HG03342 (cell line): Measurements from ENCODE around the gene MEIOB.
"Not testable (repeated sequence)": the region's sequence is repeated elsewhere in the genome, so short reads cannot be mapped to it uniquely, and the experiment has no call there.

Experiments used
- ATAC-seq: cut with Tn5 transposase; IDR thresholded peaks from one replicate; pipeline ENCODE4 v1.9.1; 2021; ENCODE audit warnings: mild to moderate bottlenecking, moderate library complexity; ENCODE audit not compliant: unreplicated experiment

MEIOB gene, protein sequence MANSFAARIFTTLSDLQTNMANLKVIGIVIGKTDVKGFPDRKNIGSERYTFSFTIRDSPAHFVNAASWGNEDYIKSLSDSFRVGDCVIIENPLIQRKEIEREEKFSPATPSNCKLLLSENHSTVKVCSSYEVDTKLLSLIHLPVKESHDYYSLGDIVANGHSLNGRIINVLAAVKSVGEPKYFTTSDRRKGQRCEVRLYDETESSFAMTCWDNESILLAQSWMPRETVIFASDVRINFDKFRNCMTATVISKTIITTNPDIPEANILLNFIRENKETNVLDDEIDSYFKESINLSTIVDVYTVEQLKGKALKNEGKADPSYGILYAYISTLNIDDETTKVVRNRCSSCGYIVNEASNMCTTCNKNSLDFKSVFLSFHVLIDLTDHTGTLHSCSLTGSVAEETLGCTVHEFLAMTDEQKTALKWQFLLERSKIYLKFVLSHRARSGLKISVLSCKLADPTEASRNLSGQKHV

DNA sequence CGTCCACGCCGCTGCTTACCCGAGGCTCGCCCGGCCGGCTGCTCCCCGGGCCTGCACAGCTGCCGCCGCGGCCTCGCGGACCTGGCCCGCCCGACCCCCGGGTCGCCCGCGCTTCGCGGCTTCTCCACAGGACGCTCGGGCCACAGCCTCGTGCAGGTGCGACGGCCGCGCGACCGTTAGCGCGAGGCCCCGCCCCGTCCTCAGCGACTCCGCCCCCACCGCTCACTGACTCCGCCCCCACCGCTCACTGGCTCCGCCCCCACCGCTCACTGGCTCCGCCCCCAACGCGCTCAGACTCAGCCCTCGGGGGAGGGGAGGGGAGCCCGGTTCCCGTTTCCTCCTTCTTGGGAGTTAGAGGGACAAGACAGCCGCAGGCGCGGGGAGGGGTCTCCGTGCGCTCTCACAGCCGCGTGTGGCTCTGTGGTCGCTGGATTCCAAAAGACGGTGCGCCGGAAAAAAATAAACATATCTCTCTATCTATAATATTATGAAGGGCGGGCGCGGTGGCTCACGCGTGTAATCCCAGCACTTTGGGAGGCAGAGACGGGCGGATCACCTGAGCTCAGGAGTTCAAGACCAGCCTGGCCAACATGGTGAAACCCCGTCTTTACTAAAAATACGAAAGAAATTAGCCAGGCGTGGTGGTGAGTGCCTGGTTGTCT, at the start of gene MEIOB:
Gene MEIOB (minus strand): TSS at position 191 of the 662 bp plus-strand sequence. CDS start 3,989 bp downstream, outside the sequence.
- ATAC-seq, result no peak

DNA sequence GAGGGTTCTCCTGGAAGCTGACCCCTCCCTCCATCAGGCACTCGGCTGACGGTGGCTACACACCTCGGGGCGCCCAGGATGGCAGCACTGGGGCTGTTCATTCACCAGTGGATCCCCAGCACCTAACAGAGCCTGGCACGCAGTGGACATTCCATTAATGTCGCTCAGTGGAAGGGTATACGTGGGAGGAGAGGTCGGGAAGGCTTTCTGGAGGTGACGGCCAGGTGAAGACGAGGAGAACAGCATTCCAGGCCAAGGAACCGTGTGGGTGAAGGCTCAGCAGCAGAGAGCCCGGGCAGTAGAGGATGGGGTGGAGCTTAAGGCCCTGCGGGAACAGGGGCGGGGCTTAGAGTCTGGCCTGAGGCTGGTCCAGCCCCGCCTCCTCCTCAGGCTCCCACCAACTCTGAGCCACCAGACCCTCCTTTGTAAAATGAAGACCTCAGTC, 48.8 kb upstream of the MEIOB start:
- ATAC-seq, result no peak

DNA sequence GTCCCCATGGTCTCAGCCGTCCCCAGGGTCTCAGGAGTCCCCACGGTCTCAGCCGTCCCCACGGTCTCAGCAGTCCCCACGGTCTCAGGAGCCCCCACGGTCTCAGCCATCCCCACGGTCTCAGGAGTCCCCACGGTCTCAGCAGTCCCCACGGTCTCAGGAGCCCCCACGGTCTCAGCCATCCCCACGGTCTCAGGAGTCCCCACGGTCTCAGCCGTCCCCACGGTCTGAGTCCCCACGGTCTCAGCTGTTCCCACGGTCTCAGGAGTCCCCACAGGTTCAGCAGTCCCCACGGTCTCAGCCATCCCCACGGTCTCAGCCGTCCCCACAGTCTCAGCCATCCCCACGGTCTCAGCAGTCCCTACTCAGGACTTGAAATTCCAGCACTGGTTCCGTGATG, 48.2 kb upstream of the MEIOB start:
- not testable (repeated sequence) for ATAC-seq

DNA sequence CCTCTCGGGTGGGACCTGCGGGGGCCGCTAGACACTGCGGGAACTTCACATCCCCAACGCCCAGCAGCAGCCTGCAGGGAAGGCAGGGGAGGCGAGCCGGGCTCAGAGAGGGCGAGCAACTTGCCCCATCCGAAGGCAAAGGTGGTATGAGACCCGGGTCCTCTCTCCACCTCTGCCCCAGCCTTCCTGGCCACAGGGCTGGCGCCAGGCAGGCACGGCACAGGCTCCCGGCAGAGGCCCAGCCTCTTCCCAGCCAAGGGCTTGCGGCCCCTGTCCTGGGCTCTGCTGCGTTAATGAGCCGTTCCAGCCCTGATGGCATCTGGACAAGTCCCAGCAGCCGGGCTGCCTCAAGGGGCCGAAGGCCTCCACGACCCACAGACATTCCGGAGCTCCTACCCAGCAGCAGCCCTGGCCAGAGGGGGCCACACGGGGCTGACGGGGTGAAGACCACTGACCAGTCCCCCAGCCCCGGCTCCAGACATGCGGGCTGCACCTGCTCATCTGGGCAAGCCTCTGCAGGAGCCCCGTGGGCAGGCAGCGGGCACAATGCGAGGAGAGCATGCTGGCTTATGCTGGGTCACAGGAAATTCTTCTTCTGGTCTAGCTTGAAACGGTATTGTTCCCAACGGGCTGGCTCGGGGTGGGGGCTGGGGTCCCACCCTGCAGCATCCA, 47.5 kb upstream of the MEIOB start:
- ATAC-seq, result no peak

DNA sequence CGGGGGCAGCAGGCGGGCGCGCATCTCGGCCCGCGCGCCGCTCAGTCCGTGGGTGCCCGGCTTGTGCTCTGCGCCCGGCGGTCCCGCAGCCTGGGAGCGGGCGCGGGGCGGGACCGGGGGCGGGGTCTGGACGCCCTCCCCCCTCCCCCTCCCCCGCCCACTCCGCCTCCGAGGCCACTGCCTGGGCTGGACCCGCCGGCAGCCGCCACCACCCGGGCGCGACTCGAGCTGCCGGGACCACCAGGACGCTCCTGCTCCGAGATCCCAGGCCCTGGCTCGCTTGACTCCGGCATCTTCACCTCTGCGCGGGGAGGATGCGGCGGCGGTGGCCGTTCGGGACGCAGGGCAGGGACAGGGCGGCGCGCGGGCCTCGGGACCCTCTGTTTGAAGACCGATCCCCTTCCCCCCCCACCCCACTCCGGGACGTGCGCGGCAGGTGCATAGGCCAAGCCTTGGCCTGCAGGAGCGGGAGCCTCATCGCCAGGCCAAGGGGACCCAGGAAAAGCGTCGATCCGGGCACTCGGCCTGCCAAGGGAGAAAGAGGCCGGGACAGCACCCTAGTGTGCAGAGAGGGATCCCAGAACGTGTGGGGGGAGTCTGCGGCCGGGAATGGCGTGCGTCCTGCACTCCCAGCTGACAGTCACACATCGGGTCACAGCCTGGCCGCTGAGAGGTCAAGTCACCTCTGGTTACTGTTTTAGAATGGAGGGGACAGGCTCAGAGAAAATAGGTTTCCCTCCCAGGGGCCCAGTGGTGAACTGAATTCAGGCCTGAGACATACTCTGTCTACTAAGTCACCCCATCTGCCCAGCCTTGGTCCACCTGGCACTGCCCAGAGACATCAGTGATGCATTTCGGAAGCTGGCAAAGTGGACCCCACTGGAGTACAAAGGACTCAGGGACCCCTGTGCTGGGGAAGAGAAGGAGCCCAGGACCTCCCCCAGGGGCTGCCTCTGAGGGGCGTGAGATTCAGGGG, 46.7 kb upstream of the MEIOB start, which contains the start of gene HS3ST6:
Gene HS3ST6 (minus strand): TSS at position 65 of the 976 bp plus-strand sequence. CDS start 92 bp downstream, outside the sequence.
- ATAC-seq, result no peak

DNA sequence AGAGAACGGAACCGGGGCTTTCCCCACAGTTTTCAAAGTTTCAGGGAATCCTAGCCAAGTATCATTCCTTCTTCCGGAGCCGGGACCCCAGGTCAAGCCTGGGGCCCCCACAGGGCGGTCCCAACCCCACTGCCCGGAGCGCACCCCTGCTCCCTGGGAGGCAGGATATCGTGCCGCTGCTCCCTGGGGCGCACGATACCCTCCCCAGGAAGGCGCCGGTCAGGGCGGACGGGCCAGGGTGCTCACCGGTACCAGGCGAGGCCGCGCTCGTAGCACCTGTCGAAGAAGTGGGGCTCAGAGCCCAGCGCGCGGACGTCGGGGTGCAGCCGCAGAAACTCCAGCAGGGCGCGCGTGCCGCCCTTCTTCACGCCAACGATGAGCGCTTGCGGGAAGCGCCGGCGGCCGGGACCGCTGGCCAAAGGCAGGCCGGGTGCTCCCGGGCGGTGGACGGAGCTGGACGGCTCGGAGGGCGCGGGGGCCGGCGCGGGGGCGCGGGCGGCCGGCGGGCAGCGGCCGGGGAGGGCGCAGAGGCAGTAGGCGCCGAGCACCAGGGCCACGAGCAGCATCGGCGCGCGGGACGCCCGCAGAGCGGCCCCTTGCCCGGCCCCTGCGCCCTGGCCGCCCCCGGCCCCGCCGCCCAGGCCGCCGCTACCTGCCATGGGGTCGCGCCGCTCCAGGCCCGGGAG, 45.8 kb upstream of the MEIOB start:
- no peak for ATAC-seq

DNA sequence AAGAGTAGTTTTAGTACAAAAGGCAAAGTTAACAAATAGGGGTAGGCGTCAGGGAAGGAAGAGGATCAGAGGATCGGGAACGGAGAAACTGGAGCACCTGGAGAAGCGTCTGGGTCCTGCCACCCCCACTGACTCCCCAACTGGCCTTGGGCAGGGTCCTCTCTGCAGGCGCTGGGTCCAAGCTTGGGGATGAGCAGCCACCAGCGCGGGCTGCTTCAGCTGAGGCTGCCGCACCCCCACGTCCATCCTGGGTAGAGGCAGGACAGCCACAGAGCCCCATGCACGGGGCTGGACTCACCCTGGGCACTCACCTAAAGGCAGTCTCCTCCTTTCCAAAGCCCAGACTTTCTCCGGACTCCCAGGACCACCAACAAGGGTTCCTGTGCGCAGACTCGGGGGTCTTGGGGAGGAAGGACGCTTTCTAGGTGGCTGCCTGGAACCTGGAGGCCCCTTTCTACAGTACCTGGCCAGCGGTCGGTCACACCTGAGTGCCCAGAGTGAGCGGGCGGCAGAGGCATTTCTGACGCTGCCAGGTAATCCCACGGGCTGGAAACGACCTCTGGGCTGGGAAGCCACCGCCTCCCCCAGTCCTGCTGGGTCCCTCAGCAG, 45.2 kb upstream of the MEIOB start:
- ATAC-seq, result no peak

DNA sequence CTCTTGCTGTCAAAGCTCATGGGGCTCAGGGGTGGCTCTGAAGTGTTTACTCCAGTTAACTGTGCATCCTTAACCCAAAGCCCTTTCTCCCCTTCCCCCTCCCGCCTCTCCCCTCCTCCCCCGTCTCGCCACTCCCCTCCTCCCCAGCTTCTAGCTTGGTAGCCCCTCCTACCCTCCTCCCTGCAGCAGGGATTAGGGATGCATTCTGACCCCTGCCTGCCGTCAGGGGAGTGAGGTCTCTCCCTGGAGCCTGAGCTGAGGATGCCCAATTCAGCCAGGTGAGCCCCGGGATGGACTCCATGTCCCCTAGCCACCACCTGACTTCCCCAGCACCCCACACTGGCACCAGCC, 44.7 kb upstream of the MEIOB start:
- no peak for ATAC-seq

DNA sequence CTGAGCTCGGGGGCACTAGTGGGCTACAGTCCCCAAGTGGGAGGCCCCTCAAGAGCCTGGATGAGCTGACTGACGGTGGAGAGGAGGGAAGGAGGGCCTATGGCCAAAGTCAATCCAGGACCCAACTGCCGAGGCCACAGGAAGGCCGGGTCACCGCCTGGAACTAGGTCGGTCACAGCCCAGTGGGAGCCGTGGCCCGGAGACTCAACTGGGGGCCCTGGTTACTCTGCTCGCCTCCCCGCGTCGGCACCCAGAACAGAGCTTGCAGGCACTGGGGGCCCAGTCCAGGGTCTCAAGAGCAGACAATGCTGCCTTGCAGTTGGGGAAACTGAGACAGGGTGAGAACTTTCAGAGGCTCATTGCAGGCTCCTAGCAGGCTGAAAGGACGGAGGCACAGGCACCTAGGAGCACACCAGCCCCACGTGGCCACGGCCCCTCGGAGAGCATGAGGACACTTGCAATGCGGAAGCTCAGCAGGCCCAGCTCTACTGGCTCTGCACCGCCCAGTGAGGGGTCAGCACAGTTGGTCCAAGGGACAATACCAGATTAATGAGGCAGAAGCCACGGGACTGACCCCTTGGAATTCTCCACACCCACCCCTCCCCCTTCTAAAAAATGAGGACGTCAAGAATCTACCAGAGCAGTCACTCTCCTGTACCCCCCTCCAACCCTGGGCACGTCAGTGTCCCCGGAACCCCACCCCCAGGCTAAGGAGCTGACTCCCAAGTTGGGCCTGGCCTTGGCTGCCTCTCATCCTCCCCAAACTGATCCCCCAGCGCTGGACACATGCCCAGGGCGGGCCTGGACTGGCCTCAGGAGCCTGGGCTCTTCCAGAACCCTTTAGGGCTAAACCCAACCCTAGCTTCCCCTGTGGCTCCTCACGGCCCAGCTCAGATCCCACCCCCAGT, 44.0 kb upstream of the MEIOB start:
- ATAC-seq, result no peak

DNA sequence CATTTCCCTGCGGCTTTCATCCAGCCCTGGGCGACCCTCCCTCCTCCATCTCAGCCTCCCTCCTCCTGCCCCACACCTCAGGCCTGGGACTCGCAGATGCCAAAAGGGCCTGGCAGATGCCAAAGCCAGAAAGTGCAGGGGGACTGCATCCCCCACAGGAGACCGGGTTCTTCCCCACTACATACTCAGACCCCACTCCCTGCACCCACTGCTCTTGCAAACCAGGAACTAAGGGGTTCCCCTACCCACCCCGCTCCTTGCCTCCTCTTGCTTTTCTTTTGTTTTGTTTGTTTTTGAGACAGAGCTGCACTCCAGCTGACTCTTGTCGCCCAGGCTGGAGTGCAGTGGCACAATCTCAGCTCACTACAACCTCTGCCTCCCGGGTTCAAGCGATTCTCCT, 43.0 kb upstream of the MEIOB start:
- ATAC-seq, result no peak

DNA sequence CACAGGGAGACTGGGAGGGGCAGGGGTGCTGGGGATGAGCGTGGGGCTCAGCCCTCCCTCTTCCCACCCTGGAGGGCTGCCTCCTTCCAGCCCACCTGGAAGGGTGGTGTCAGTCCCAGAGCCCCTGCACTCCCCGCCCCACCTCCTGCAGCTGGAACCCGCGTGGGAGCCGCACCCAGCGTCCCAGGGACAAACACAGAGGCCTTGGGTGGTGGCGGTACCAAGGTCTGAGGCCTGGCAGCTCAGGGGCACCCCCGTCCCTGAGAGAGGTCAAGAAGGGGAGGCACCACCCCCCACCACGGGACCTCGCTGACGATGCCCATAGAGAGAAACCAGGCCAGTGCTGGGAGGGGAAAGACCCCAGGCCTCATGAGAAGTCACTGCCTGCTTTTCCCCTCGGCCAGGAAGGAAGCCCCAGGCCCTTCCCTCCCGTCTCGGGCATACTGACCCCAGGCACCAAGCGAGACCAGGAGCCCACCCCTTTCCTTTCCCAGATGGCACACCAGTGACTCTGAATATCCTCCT, 42.2 kb upstream of the MEIOB start:
- ATAC-seq, result no peak

DNA sequence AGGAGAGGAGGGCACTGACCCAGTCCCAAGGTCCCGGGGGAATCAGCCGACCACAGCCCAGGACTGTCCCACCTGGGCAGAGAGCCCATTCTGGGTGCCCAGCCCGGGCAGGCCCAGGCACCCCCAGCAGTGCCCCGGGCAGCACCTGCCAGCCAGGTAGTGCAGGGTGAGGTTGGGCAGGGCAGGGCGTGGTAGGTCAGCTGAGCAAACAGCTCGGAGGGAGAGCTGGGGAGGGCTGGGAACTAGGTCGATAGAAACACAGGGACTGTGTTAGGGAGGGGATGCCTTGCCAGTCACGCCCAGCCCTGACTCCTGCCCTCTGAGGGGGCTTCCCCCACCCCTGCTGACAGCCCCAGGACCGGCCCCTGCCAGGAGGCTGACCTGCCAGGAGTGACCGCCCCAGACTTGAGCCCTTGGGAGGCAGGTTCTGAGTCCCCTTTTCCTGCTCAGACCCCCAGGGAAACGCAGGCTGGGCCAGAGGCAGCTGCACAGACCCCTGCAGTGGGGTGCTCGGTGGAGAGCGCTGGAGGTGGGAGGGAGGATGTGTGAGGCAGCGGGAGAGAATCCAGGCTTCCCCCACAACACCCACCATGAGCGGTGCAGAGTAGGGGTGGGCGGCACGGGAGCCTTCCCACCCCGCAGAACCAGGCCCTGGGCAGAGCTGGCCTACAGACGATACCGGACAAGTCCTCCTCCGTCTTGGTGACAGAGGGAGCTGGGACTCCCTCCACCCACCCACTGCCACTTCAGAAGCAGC, 41.5 kb upstream of the MEIOB start:
- no peak for ATAC-seq

DNA sequence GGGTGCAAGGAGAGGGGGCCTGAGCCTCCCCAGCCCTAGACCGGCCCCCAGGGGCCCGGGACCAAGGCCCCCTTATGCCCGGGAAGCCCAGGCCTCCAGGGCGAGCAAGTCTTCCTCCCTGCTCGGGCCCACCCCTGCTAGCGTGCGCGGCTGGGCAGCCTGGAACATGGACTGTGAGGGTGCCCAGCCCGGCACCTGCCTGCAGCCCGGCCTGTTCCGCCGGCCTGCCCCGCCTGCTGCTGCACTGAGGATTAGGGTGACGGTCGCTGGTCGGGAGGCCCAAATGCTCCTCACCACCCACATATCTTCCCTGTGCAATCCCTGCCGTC, 40.2 kb upstream of the MEIOB start:
- ATAC-seq, result no peak

DNA sequence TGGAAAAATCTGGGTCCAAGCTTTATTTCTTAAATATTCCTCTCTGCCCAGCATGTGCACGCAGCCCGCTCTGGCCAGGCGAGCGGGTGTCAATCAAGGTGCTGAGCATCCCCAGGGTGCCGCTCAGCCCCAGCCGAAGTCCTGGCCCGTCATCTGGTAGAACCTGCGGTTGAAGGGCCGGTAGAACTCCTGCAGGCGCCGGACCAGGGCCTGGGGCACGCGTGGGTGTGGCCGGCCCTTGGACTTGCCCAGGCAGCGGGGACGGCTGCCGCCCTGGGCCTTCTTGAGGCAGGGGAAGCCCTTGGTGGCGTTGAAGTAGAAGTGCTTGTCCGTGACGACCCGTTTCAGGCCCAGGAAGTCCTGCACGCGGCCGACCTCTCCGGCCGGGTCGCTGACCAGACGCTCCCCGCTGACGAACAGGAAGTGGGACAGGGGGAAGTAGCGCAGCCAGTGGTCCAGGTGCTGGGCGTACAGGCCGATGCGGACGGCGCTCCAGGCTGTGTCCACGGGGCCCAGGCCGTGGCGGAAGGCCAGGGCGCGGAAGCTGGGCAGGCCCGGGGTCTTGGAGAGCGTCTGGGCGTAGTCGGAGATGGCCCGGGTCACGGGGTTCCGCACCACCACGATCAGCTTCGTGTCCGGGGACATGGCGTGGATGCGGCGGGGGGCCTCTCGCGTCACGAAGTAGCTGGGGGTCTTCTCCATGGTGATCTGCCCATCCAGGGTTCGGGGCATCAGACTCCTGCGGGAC, 39.7 kb upstream of the MEIOB start:
- ATAC-seq, result no peak

DNA sequence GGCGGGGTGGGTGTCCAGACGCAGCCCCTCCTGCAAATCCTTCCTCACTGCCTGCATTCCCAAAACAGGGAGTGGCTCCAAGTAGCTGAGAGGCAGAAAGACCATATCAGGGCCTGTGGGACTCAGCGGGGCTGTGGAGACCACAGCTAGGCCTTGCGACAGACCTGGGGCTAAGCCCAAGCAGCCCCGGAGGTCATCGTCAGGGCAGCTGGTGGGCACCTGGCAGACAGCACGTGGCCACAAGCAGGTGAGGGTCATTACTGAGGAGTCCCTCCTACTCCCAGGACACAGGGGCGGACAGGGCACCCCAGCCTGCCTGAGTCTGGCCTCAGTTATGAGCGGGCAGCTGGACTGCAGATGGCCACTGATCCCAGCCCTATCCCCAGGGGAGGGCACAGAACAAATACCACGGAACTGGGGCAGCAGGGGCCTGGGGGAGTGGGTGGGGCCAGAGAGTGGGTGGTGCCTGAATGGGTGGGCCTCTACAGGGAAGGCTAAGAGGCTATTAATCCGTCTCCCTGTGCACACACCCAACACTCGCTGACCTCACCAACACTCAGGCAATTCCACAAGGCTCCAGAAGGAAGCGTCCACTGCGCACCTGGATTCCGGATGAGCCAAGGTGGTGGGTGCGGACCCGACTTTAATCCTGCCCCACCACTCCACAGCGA, 37.7 kb upstream of the MEIOB start:
- ATAC-seq, result no peak

DNA sequence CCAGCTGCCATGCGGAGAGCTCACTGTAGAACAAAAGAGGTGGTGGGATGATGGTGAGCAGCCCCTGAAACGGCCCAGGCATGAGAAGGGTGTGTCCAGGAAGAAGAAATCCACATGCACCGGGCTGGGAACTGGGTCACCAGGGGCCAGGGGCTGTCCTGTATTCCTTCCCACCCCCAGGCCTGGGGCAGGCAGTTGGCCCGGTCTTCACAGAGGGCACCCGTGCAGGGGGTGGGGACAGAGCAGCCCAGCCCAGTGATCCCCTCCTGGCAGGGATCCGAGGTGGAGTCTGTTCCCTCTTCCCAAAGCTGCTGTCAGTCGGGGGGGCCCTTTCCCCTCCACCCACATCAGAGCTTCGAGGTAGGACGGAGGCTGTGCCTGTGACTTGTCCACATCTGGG, 37.0 kb upstream of the MEIOB start:
- no peak for ATAC-seq
